ENCODE data around the gene THBS4. TPM values are rescaled to one million over a fixed set of nuclear protein-coding genes. Genes with fewer than 3 reads are reported as not detected.
"Not testable (repeated sequence)": the region's sequence is repeated elsewhere in the genome, so short reads cannot be mapped to it uniquely, and the experiment has no call there.

Gene THBS4
- total RNA-seq, 1 experiment from 2014 or later = 2.0 TPM

- H2AFZ ChIP-seq (ENCODE audit: low read length) = no peak overlapping the region
- H4K20me1 ChIP-seq (ENCODE audit: insufficient read depth, low read depth, low read length) = no peaks in the 10 kb centered on the region
- no peaks in the 10 kb centered on the region for H3K36me3 ChIP-seq (ENCODE audit: insufficient read depth, low read length)
- H3K4me3 ChIP-seq (ENCODE audit: low read length) = no peak overlapping the region
- no peak overlapping the region for H3K27ac ChIP-seq (ENCODE audit: low read length)
- no peak overlapping the region for H3K9ac ChIP-seq (ENCODE audit: low read length)
- H3K4me2 ChIP-seq (ENCODE audit: low read depth, low read length, poor library complexity, severe bottlenecking) = no peak overlapping the region
- no peaks in the 10 kb centered on the region for H3K9me2 ChIP-seq (replicated peaks; ENCODE audit: insufficient read depth, low read length)
- DNase-seq = no peak
- no peaks in the 10 kb centered on the region for H3K4me1 ChIP-seq (ENCODE audit: low read length)
- H3K79me2 ChIP-seq (ENCODE audit: low read length) = no peaks in the 10 kb centered on the region
- H3K27me3 ChIP-seq (ENCODE audit: low read length) = no peaks in the 10 kb centered on the region
- no peaks in the 10 kb centered on the region for H3K9me3 ChIP-seq (ENCODE audit: low read length)
Observed at GRCh38 chr5:80090884-80091166, 55.7 kb downstream of the THBS4 start.

- not testable (repeated sequence) for H3K4me2 ChIP-seq (ENCODE audit: low read depth, low read length, poor library complexity, severe bottlenecking); H3K36me3 ChIP-seq (ENCODE audit: insufficient read depth, low read length); H4K20me1 ChIP-seq (ENCODE audit: insufficient read depth, low read depth, low read length); H3K9me3 ChIP-seq (ENCODE audit: low read length); H2AFZ ChIP-seq (ENCODE audit: low read length); H3K4me1 ChIP-seq (ENCODE audit: low read length); H3K79me2 ChIP-seq (ENCODE audit: low read length); H3K9me2 ChIP-seq (replicated peaks; ENCODE audit: insufficient read depth, low read length); H3K9ac ChIP-seq (ENCODE audit: low read length); H3K27ac ChIP-seq (ENCODE audit: low read length); H3K27me3 ChIP-seq (ENCODE audit: low read length); H3K4me3 ChIP-seq (ENCODE audit: low read length)
- peak; percentile 84 for DNase-seq
Observed at GRCh38 chr5:80091792-80092192, 56.6 kb downstream of the THBS4 start.

DNA sequence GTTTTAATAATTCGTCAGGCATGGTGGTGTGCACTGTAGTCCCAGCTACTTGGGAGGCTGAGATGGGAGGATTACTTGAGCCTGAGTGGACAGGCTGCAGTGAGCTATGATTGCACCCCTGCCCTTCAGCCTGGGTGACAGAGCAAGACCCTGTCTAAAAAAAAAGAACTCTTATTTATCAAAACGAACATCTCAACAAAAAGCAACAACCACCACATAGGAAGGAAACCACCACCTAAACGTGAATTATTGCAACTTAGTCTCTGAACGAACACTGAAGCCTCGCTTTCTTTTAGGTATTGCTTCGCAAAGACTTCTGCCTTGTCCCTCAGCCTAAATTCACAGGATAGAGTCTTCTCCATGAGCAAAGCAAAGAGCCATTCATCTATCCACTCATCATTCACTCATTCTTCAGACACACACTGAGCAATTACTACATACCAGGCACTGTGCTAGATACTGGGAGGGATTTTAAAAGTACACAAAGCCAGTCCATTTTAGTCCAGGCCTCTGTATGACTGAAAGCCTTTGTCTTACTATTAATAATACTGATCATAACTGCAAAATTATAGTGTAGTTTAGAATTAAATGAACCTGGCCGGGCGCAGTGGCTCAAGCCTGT lies 57.4 kb downstream of the THBS4 start:
- Histone ChIP-seq H2AFZ (ENCODE audit: low read length) (no peak overlapping the region), H4K20me1 (ENCODE audit: insufficient read depth, low read depth, low read length) (no peaks in the 10 kb centered on the region), H3K4me2 (ENCODE audit: low read depth, low read length, poor library complexity, severe bottlenecking) (no peak overlapping the region), H3K4me1 (ENCODE audit: low read length) (no peaks in the 10 kb centered on the region), H3K4me3 (ENCODE audit: low read length) (no peak overlapping the region), H3K36me3 (ENCODE audit: insufficient read depth, low read length) (no peaks in the 10 kb centered on the region), H3K9me3 (ENCODE audit: low read length) (no peaks in the 10 kb centered on the region), H3K79me2 (ENCODE audit: low read length) (no peaks in the 10 kb centered on the region), H3K27ac (ENCODE audit: low read length) (no peak overlapping the region), H3K9me2 (replicated peaks; ENCODE audit: insufficient read depth, low read length) (no peaks in the 10 kb centered on the region), H3K9ac (ENCODE audit: low read length) (no peak overlapping the region), H3K27me3 (ENCODE audit: low read length) (no peaks in the 10 kb centered on the region)
- DNase-seq = no peak

DNA sequence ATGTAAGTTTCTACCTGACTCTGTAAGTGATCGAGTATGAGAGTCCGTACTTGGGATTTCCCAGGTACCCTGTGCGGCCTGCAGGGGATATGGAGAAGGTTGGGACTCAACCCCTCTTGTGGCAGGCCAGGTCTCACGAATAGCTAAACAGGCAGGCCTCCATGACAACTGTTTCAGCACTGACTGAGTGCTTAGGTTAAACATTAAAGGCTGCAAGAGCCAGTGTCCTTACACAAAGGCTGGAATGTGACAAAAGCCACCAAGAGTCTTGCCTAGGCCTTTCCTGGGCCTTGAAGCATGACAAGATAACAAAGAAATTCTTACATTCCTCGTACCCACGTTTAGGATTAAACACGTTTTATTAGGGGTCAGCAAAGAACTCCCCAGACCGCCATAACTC lies 58.6 kb downstream of the THBS4 start:
- Histone ChIP-seq H4K20me1 (ENCODE audit: insufficient read depth, low read depth, low read length) (no peaks in the 10 kb centered on the region), H2AFZ (ENCODE audit: low read length) (no peak overlapping the region), H3K4me3 (ENCODE audit: low read length) (no peak overlapping the region), H3K9me2 (replicated peaks; ENCODE audit: insufficient read depth, low read length) (no peaks in the 10 kb centered on the region), H3K9me3 (ENCODE audit: low read length) (no peaks in the 10 kb centered on the region), H3K4me2 (ENCODE audit: low read depth, low read length, poor library complexity, severe bottlenecking) (no peak overlapping the region), H3K9ac (ENCODE audit: low read length) (no peak overlapping the region), H3K27ac (ENCODE audit: low read length) (no peak overlapping the region), H3K27me3 (ENCODE audit: low read length) (no peaks in the 10 kb centered on the region), H3K79me2 (ENCODE audit: low read length) (no peaks in the 10 kb centered on the region), H3K4me1 (ENCODE audit: low read length) (no peaks in the 10 kb centered on the region), H3K36me3 (ENCODE audit: insufficient read depth, low read length) (no peaks in the 10 kb centered on the region)
- DNase-seq = no peak

DNA sequence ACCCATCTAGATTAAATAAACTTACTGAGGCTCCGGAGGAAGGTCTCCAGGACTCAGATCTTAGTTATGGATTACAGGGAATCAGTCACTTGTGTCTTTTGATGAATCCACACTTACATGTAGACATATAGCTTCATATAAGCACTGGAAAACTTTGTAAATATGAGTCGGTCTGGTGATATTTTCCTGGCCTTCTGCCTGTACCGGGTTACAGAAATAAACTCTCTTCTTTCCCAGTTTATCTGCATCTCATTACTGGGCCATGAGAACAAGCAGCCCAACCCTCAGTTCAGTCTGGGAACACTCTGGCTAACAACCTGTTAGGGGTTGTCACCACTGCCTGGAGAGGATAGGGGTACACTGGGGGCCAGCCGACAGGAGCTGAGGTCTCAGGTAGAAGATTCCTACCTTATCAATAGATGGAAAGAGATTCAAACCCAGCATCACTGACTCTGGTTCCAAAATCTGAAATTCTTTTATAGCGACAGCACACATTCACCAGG lies 59.1 kb downstream of the THBS4 start:
- no peak overlapping the region for H3K9ac ChIP-seq (ENCODE audit: low read length)

GRCh38 chr5:80097451-80097850 lies 62.3 kb downstream of the THBS4 start:
- no peak for DNase-seq
- H3K36me3 ChIP-seq (ENCODE audit: insufficient read depth, low read length) = no peaks in the 10 kb centered on the region
- H3K27me3 ChIP-seq (ENCODE audit: low read length) = no peaks in the 10 kb centered on the region
- no peak overlapping the region for H2AFZ ChIP-seq (ENCODE audit: low read length)
- H3K9me2 ChIP-seq (replicated peaks; ENCODE audit: insufficient read depth, low read length) = no peaks in the 10 kb centered on the region
- H3K9ac ChIP-seq (ENCODE audit: low read length) = no peak overlapping the region
- H3K27ac ChIP-seq (ENCODE audit: low read length) = no peak overlapping the region
- no peaks in the 10 kb centered on the region for H3K79me2 ChIP-seq (ENCODE audit: low read length)
- H3K4me3 ChIP-seq (ENCODE audit: low read length) = no peak overlapping the region
- no peaks in the 10 kb centered on the region for H4K20me1 ChIP-seq (ENCODE audit: insufficient read depth, low read depth, low read length)
- H3K4me1 ChIP-seq (ENCODE audit: low read length) = no peaks in the 10 kb centered on the region
- no peak overlapping the region for H3K4me2 ChIP-seq (ENCODE audit: low read depth, low read length, poor library complexity, severe bottlenecking)
- H3K9me3 ChIP-seq (ENCODE audit: low read length) = no peaks in the 10 kb centered on the region

More for the DNA sequence above, 59.1 kb downstream of the THBS4 start:
- no peak overlapping the region for H2AFZ ChIP-seq (ENCODE audit: low read length)
- no peak overlapping the region for H3K27ac ChIP-seq (ENCODE audit: low read length)
- no peak for DNase-seq
- H4K20me1 ChIP-seq (ENCODE audit: insufficient read depth, low read depth, low read length) = no peaks in the 10 kb centered on the region
- no peaks in the 10 kb centered on the region for H3K4me1 ChIP-seq (ENCODE audit: low read length)
- H3K4me2 ChIP-seq (ENCODE audit: low read depth, low read length, poor library complexity, severe bottlenecking) = no peak overlapping the region
- H3K36me3 ChIP-seq (ENCODE audit: insufficient read depth, low read length) = no peaks in the 10 kb centered on the region
- H3K9me2 ChIP-seq (replicated peaks; ENCODE audit: insufficient read depth, low read length) = no peaks in the 10 kb centered on the region
- no peaks in the 10 kb centered on the region for H3K9me3 ChIP-seq (ENCODE audit: low read length)
- no peaks in the 10 kb centered on the region for H3K79me2 ChIP-seq (ENCODE audit: low read length)
- no peaks in the 10 kb centered on the region for H3K27me3 ChIP-seq (ENCODE audit: low read length)
- H3K4me3 ChIP-seq (ENCODE audit: low read length) = no peak overlapping the region

GRCh38 chr5:80101993-80102392 lies 66.8 kb downstream of the THBS4 start:
- Histone ChIP-seq H3K9me2 (replicated peaks; ENCODE audit: insufficient read depth, low read length) (no peaks in the 10 kb centered on the region), H3K4me2 (ENCODE audit: low read depth, low read length, poor library complexity, severe bottlenecking) (no peak overlapping the region), H3K27me3 (ENCODE audit: low read length) (no peaks in the 10 kb centered on the region), H3K9me3 (ENCODE audit: low read length) (no peaks in the 10 kb centered on the region), H3K79me2 (ENCODE audit: low read length) (no peaks in the 10 kb centered on the region), H2AFZ (ENCODE audit: low read length) (no peak overlapping the region), H3K27ac (ENCODE audit: low read length) (no peak overlapping the region), H3K36me3 (ENCODE audit: insufficient read depth, low read length) (no peaks in the 10 kb centered on the region), H4K20me1 (ENCODE audit: insufficient read depth, low read depth, low read length) (no peaks in the 10 kb centered on the region), H3K9ac (ENCODE audit: low read length) (no peak overlapping the region), H3K4me3 (ENCODE audit: low read length) (no peak overlapping the region), H3K4me1 (ENCODE audit: low read length) (no peaks in the 10 kb centered on the region)
- DNase-seq = no peak

GRCh38 chr5:80103371-80103770 lies 68.2 kb downstream of the THBS4 start:
- H2AFZ ChIP-seq (ENCODE audit: low read length) = no peak overlapping the region
- H3K4me2 ChIP-seq (ENCODE audit: low read depth, low read length, poor library complexity, severe bottlenecking) = no peak overlapping the region
- H3K9me3 ChIP-seq (ENCODE audit: low read length) = no peaks in the 10 kb centered on the region
- H3K4me3 ChIP-seq (ENCODE audit: low read length) = no peak overlapping the region
- no peaks in the 10 kb centered on the region for H3K4me1 ChIP-seq (ENCODE audit: low read length)
- no peak overlapping the region for H3K9ac ChIP-seq (ENCODE audit: low read length)
- no peak overlapping the region for H3K27ac ChIP-seq (ENCODE audit: low read length)
- no peak for DNase-seq
- H4K20me1 ChIP-seq (ENCODE audit: insufficient read depth, low read depth, low read length) = no peaks in the 10 kb centered on the region
- H3K27me3 ChIP-seq (ENCODE audit: low read length) = no peaks in the 10 kb centered on the region
- no peaks in the 10 kb centered on the region for H3K79me2 ChIP-seq (ENCODE audit: low read length)
- no peaks in the 10 kb centered on the region for H3K36me3 ChIP-seq (ENCODE audit: insufficient read depth, low read length)
- no peaks in the 10 kb centered on the region for H3K9me2 ChIP-seq (replicated peaks; ENCODE audit: insufficient read depth, low read length)
